Stomach (tissue), 4 donors: ENCODE data around the gene KY.

Source experiments
- CTCF ChIP-seq, 7 experiments: fragments of 450-650 bp in 4 of 7; fragments of 200-600 bp in 3 of 7; sonication (generic) in 3 of 7; IDR thresholded peaks; one replicate each; pipeline ENCODE4 v1.5.1; 2016 to 2019; ENCODE audit warnings: antibody characterized with exemption in 7 of 7, control low read depth in 2 of 7, mild to moderate bottlenecking in 1 of 7
- EP300 ChIP-seq: sonication (generic); formaldehyde crosslinking; IDR thresholded peaks from one replicate; pipeline ENCODE4 v1.6.1; 2017; ENCODE audit warnings: antibody characterized with exemption
- POLR2A ChIP-seq, 4 donors: fragments of 450-650 bp; IDR thresholded peaks; one replicate each; pipeline ENCODE4 v1.6.1; 2016; ENCODE audit warnings: antibody characterized with exemption in 4 of 4, control low read depth in 2 of 4, mild to moderate bottlenecking in 1 of 4, moderate library complexity in 1 of 4
- POLR2AphosphoS5 ChIP-seq, 3 donors: sonication (generic); formaldehyde crosslinking; IDR thresholded peaks; one replicate each; pipeline ENCODE4 v1.6.1; 2016; ENCODE audit warnings: antibody characterized with exemption in 3 of 3

- TF ChIP-seq CTCF (IDR thresholded peaks at IDR 0.05) (no peak), POLR2AphosphoS5 (IDR thresholded peaks at IDR 0.05) (no peak), EP300 (no peak), POLR2A (IDR thresholded peaks at IDR 0.05) (no peak)
Observed at GRCh38 chr3:134651347-134652041, 672 bp upstream of the KY start.
